OCI-LY7 (cell line): Measurements from ENCODE around the gene CEPT1.

Experiments
- EZH2phosphoT487 ChIP-seq: fragments of 200-600 bp; sonication (generic); IDR thresholded peaks from 2 replicates; pipeline ENCODE4 v1.6.1; 2018; ENCODE audit warnings: low read depth, borderline replicate concordance, mild to moderate bottlenecking, mixed run types, antibody characterized with exemption, low read length, moderate library complexity, mixed read lengths
- TF ChIP-seq, protein P1 (sequence below): fragments of 200-600 bp; sonication (generic); conservative IDR thresholded peaks from 2 replicates; pipeline ENCODE4 v1.5.1; 2014; ENCODE audit warnings: mild to moderate bottlenecking, antibody characterized with exemption, low read length, moderate library complexity, mixed read lengths

DNA sequence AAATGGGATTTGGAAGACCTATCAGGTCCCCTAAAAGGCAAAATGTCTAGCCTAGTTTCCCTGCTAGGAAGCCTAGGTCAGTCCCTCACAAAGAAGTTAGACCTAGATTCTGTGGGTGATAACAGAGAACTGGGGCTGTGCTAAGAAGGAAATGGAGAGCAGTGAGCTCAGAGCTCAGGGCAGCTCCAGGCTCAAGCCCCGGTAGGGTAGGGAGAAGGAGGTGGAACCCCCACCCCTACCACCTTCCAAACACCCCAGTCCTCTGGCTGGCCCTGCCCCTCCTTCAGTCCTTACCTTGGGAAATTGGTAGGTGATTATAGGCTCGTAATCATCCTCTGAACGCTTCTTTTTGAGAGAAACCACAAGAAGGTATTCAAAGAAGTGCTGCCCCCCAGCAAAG lies 59.3 kb downstream of the CEPT1 start:
- TF ChIP-seq EZH2phosphoT487, result no peak
- TF ChIP-seq, protein P1, sequence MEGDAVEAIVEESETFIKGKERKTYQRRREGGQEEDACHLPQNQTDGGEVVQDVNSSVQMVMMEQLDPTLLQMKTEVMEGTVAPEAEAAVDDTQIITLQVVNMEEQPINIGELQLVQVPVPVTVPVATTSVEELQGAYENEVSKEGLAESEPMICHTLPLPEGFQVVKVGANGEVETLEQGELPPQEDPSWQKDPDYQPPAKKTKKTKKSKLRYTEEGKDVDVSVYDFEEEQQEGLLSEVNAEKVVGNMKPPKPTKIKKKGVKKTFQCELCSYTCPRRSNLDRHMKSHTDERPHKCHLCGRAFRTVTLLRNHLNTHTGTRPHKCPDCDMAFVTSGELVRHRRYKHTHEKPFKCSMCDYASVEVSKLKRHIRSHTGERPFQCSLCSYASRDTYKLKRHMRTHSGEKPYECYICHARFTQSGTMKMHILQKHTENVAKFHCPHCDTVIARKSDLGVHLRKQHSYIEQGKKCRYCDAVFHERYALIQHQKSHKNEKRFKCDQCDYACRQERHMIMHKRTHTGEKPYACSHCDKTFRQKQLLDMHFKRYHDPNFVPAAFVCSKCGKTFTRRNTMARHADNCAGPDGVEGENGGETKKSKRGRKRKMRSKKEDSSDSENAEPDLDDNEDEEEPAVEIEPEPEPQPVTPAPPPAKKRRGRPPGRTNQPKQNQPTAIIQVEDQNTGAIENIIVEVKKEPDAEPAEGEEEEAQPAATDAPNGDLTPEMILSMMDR, result no peak
